ENCODE measurements around the gene JADE1.
A peak's percentile ranks its signal among the peaks of the same experiment; 100 is the strongest.

Gene JADE1

DNA sequence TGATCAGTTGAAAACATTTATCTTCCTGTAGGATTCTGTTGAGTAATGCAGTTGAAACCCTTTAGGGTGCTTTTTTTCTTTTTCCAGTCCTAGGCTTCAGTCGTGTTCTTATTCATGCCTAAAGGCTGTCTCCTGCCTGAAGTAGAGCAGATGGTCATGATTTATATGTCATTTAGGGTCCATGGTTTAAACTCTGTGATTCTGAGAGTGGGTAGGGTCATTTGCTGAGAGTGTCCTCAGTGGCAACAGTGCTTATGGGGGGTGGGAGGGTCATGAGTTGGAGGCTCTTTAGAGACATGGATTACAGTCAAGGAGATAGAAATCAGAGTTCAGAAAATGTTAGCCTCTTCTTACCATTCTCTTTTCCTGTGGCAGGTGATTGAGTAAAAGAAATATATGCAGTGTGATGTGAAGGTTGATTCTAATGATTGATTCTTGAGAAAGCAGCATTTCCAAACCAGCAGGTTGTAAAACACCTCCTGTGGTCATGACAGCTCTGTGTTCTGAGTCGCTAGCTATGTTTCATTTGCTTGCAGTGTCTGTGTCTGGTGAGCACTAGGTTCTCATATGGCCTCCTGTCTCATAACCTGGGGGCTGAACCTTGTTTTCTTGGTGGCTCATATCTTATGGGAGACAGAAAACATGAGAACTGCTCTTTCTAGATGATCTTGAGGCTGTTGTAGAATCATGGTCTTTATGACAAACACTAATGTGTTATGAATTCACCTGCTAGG lies 60.4 kb downstream of the JADE1 start:
- no peak for DNase-seq (ENCODE audit: low read depth in 2 of 2, low spot score in 1 of 2)

DNA sequence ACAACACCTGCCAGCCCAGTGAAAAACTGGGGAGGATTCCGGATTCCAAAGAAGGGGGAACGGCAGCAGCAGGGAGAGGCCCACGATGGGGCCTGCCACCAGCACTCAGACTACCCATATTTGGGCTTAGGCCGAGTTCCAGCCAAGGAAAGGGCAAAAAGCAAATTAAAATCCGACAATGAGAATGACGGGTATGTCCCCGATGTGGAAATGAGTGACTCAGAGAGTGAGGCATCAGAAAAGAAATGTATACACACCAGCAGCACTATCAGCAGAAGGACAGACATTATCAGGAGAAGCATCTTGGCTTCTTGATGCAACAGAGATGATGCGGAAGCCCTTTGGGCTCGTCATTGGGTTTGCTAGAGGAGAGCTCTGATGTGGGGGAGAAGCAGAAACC lies 62.4 kb downstream of the JADE1 start:
- no peak for DNase-seq (ENCODE audit: low read depth in 2 of 2, low spot score in 1 of 2)

DNA sequence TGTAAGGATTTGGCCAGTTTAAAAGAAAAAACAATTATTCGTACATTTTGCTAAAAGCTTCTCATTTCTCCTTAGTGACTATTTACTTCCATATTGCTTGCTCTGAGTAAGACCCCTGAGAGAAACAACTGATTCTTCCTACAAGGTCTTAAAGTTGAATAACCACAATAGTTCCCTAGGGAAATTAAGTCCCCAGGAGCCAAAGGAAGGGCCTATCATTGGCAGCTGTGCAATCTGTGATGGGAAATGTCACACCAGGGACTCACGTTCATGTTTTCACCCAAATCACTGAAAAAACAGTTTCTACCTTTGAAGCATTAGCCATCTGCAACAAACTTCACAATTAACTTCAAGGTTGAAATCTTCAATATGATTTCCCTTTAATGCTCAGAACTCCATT lies 66.7 kb downstream of the JADE1 start:
- no peak for DNase-seq (ENCODE audit: low read depth in 2 of 2, low spot score in 1 of 2)

DNA sequence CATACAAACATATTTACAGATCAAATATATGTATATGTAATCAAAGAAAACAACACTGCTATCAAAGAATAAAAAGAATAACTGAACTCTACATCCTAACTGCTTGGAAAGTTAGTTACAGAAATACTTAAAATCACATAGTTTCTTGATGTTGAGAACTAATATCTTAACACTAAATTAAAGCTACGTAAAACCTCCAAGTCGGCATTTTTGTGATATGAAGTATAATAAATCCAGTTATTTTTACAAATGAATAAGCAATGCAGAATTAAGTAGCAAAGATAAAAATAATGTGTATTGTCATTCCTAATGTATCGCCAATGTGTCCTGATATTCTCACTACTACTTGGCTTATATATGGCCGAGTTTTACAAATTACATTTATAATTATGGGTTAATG lies 68.4 kb downstream of the JADE1 start:
- DNase-seq (ENCODE audit: low read depth in 2 of 2, low spot score in 1 of 2), result no peak

DNA sequence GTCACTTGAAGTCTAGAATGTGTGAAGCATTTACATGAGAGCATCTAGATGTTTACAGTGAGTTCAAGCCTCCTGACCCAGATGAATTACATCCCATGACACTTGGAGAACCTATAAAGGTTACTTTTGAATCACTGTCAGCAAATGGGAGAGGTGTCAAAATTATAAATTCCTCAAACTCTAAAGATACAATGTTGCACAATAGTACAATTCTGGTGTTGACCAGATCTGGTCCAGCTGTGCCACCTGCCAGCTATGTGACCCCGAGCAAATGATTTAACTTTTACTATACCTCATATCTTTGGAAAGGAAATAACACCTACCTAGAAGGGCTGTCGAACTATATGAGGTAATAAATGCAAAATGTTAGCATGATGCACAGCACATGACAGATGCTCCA lies 69.8 kb downstream of the JADE1 start:
- no peak for DNase-seq (ENCODE audit: low read depth in 2 of 2, low spot score in 1 of 2)

DNA sequence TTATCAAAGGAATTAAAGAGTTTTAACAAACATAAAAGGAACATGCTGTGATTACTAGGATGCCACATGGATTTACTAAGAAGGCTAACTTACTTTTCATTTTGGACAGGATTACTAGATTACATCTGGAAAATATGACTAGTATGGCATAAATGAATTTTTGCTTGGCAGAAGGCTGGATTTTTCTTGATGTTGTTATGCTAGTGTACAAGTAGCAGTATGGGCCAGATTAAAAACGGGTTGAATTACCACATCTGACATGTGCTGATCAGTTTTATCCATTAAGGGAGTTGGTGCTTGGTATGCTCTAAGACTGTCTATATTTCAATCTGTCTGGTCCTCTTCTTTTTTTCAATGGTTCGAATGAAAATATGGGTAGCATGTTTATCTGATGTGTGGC lies 70.5 kb downstream of the JADE1 start:
- DNase-seq (ENCODE audit: low read depth in 2 of 2, low spot score in 1 of 2), result no peak

DNA sequence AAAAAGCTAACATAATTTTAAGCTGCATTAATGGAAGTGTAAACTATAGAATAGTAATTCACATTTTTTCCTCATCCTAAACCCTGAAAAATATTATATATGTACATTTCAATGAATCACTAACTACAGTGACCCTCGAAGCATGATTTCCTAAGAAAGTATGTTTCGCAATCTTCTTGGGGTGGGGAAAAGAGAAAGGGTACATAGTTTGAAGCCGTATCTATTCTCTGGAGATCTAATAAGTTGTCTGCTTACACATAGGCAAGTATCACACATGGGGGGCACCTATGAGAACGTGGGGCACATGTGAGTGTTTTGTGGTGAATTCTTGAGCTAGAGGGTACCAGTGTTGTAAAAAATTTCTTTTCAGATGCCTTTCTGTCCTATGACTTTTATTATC lies 71.2 kb downstream of the JADE1 start:
- DNase-seq (ENCODE audit: low read depth in 2 of 2, low spot score in 1 of 2), result no peak

DNA sequence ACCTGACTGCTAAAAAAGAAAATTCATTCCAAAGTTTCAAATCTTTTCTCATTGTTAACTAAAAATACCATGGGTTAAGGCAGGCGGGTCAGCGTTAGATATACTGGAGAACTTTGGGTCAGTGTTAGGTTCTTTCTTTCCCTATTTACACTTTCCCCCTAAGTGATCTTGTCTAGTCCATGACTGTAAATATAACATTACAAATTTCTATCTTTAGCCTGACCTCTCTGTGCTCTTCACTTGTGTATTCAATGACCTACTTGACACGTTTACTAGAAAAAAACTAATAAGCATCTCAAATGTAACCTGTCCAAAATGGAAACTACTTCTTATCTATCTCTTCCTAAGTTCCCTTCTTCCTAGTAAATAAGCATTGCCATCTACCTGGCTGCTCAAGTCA lies 95.3 kb downstream of the JADE1 start:
- DNase-seq (ENCODE audit: low read depth in 2 of 2, low spot score in 1 of 2), result no peak

DNA sequence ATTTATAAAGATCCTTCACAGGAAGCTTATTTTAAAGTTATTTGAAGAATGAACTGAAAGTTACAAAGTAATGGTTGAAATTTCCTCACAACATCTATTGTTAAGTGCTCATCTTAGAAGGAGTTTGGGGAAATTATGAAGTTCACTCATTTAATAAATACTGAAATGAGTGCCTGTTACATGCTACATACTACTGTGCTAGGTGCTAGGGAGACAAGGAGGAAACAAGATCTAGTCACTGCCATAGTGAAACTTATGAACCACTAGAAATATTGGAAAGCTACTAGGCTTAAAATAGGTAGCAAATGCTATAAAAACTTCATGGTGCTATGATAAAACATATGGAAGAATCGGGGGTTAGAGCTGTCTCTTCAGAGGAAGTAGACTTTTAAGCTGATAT lies 97.1 kb downstream of the JADE1 start:
- DNase-seq (ENCODE audit: low read depth in 2 of 2, low spot score in 1 of 2), result no peak

DNA sequence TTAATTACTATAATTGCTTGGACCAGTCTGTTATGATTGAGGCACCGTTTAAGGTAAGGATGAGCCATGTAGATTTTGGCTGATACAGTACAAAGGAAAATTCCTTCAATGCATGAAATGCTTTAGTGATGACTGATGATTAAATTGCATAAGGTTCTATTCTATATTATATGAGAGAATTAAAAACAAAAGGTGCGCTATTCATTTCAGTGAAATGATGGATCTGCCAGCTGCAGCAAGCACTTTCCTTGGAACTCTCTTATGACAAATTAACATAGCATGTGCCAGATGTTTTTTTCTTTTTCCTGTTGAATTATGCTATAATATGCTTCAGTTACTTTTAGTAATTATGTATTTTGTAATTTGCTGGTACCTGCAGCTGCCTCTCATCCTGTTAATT lies 98.5 kb downstream of the JADE1 start:
- DNase-seq (ENCODE audit: low read depth in 2 of 2, low spot score in 1 of 2), result no peak

DNA sequence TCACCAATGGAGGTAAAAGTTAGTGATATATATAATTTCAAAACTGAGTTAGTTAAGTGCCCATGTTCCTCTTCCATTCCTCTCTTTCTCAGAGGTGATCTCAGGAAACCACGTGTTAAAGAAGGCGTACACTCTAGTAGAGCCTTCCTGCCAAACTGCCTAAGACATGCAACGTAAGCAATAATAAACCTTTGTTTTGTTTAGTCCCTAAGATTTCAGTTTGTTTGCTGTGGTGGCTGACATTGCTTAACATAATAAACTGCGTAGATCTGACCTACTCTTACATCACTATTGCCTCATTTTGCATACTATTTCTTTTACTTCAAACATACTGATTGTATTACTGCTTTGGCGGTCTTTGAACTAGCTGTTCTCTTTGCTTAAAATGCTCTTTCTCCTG lies 99.2 kb downstream of the JADE1 start:
- DNase-seq (ENCODE audit: low read depth in 2 of 2, low spot score in 1 of 2), result no peak

DNA sequence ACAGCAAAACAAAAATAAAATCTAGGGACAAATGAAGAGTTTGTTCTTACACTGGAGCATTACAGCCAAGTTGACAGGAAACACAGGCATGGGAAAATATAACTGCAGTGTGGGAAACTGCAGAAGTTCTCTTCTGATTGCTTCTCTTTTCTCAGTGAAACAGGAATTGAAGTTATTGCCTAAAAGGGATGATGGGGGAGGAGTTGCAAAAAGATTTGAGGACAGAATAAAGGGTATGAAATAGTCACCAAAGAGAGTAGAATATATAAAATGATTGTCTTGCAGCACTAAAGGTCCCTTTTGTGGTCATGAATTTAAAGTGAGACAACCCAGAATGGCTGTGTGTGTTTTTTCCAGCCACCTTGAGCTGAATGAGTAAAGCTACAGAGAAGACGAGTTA lies 103.7 kb downstream of the JADE1 start:
- no peak for DNase-seq (ENCODE audit: low read depth in 2 of 2, low spot score in 1 of 2)

DNA sequence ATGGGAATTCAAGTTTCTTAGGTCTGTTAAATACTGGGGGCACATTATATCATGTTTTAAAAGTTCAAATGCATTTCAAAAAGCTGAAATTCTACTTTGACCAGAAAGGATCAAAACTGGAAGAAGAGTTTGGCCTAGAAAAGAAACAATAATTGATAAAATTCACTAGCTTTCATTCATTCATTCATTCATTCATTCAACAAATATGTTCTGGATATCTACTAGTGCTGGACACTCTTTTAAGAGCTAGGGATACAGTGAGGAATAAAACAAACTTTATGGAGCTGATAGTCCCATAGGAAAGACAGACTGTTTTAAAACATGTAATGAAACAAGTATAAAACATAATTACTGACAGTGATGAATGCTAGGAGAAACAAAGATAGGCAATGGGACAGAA lies 106.0 kb downstream of the JADE1 start:
- no peak for DNase-seq (ENCODE audit: low read depth in 2 of 2, low spot score in 1 of 2)

DNA sequence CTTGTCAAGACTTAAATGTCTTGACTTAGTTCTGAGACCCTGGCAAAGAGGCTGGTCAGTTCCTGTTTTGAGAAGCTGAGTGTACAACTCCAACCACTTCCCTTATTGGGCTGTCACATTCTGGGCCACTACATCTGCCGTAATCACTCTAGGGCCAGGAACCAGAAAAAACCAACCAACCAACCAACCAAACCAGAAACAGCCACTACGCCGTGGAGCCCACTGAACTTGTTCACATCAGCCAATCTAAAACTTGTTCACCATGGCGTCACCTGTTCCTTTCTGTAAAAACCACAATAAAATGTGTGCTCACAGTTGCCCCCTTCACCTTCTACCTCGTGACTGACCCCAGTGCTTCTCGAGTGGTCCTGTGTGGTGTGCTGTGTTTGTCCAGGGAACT lies 107.3 kb downstream of the JADE1 start:
- DNase-seq (ENCODE audit: low read depth in 2 of 2, low spot score in 1 of 2), result peak in 1 of 2 donors; percentile 1

DNA sequence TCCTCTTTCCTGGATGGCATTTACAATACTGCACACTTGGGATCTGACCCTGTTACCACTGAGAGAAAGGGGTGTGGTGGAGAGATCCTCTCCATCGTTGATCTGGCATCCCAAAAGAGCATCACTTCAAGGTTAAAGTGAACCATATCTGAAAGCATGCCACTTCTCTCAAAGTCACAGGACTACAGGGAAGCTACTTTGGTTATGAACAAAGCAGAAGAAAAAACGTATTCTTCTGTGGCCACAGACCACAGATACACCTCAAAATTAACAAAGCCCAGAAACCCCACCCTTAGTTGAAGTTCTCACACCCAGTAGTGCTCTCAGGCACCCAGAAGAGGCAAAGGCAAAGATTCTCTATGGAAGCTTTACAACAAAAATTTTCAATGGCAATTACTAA lies 108.3 kb downstream of the JADE1 start:
- no peak for DNase-seq (ENCODE audit: low read depth in 2 of 2, low spot score in 1 of 2)

DNA sequence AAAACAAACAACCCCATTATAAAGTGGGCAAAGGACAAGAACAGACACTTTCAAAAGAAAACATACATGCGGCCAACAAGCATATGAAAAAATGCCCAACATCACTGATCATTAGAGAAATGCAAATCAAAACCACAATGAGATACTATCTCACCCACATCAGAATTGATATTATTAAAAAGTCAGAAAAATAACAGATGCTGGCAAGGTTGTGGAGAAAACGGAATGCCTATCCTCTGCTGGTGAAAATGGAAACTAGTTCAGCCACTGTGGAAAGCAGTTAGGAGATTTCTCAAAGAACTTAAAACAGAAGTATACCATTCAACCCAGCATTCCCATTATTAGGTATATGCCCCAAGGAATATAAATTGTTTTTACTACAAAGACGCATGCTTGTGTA lies 112.5 kb downstream of the JADE1 start:
- no peak for DNase-seq (ENCODE audit: low read depth in 2 of 2, low spot score in 1 of 2)

Data from stimulated activated CD8-positive, alpha-beta memory T cell treated with anti-CD3 and anti-CD28 coated beads, Interleukin-4, amount 100 ng/mL, for 4 hours (primary cell).